GM19397 (cell line): ENCODE results near the gene ATP6V1E1.
"Not testable (repeated sequence)": the region's sequence is repeated elsewhere in the genome, so short reads cannot be mapped to it uniquely, and the experiment has no call there.

ENCODE experiments used
- ATAC-seq: cut with Tn5 transposase; IDR thresholded peaks from one replicate; pipeline ENCODE4 v1.9.1; 2021; ENCODE audit warnings: mild to moderate bottlenecking, moderate library complexity; ENCODE audit not compliant: unreplicated experiment

ATP6V1E1 gene

GRCh38 chr22:17583151-17583550, 45.4 kb downstream of the ATP6V1E1 start:
- ATAC-seq = no peak

- no peak for ATAC-seq
Measured at GRCh38 chr22:17581631-17582030, 46.9 kb downstream of the ATP6V1E1 start.

DNA sequence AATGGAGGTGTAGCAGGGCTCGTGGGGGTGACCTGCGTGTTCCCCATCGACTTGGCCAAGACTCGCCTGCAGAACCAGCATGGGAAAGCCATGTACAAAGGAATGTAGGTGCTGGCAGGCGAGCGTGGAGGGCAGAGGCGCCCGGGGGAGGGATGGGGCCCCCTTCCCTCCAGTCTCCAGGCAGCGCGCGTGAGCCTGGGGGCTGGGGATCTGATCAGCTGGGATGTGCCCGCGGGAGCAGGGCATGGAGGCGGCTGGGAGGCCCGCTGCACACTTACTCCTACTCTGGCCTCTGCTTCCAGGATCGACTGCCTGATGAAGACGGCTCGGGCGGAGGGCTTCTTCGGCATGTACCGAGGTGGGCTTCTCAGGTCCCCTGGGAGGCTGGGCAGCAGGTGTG, 47.5 kb downstream of the ATP6V1E1 start:
- no peak for ATAC-seq

DNA sequence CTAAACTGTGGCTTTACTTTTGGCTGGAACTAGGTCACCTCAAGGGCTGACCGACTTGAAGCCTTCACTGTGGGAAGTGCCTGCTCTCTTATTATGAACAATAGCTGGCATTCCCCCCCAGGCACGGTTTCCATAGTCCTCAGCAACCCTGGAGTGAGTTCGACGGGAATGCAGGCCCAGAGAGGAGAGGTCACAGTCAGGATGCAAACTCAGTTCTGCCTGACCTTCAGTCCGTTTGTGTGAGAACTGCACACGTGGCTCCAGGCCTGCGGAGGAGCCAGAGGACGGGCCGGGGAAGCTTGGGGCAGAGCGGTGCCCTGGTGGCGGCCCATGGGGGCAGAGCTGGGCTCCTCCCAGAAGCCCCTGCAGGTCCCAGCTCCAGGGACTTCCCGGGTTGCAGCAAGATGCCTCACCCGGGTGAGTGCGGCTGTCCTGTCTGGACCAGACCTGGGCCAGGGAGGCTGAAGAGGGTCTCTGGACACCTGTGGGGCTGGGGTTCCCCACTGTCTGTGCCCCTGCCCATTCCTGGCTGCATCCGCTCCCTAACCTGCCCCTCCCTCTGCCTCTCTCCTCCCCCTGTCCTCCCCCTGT, 48.0 kb downstream of the ATP6V1E1 start:
- ATAC-seq = no peak

DNA sequence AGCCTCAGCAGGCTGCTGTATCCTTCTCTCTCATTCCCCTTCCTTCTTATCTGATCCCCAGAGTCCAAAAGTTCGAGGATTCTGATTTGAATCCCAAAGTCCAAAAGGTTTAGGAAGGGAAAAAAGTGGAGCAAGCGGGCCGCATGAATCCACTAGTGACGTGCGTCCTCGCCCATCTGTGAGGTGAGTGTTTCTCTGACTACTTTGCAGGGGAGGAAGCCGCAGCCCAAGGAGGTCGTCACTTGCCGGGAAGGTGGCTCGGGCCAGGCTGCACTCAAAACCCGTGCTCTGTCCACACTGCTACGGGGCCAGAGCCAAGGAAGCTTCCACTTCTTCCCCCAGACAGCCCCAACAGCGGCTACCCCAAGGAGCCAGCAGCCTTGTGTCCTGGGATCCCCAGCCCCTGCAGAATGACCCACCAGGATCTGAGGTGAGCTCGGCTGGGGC, 49.0 kb downstream of the ATP6V1E1 start:
- ATAC-seq = no peak

DNA sequence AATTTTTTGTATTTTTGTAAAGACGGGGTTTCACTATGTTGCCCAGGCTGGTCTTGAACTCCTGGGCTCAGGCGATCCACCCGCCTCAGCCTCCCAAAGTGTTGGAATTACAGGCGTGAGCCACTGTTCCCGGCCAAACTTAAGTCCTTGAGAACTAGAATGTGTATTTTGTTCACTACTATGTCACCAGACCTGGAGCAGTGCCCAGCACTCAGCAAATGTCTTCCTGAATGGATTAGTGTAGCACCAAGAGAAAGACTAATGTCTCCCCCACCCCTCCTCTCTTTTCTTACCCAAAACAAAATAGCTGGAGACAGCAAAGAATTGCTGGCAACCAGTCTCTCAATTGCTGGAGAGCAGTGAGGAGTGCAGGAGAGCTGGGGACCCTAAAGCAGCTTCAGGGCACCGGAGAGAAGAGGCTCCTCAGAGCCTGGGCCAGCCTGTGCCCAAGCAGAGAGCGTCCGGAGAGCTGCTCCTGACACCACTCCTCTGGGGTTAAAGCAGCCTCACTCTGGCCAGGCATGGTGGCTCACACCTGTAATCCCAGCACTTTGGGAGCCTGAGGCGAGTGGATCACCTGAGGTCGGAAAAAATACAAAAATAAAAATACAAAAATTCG, 50.3 kb downstream of the ATP6V1E1 start:
- no peak for ATAC-seq

- ATAC-seq = no peak
Measured at GRCh38 chr22:17576470-17576869, 52.1 kb downstream of the ATP6V1E1 start.

GRCh38 chr22:17575681-17576080, 52.9 kb downstream of the ATP6V1E1 start:
- no peak for ATAC-seq

DNA sequence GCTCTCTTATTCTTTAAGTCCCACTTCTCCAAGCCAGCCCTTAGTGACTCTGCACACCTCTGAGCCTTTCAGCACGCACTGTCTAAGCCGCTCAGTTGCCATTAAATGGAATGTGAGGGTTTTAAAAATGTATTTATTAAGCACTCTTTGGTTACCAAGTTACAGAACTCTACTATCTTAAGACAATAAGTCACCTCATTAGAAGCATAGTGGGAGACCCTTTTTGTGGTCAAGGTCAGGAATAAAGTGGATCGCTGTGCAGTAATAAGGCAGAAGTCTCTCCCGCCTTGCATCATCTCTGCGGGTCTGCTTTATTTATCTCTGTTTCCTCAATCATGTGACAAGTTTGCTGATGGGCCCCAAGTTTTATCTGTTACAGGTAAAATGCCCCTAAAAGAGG, 53.4 kb downstream of the ATP6V1E1 start:
- ATAC-seq = no peak

DNA sequence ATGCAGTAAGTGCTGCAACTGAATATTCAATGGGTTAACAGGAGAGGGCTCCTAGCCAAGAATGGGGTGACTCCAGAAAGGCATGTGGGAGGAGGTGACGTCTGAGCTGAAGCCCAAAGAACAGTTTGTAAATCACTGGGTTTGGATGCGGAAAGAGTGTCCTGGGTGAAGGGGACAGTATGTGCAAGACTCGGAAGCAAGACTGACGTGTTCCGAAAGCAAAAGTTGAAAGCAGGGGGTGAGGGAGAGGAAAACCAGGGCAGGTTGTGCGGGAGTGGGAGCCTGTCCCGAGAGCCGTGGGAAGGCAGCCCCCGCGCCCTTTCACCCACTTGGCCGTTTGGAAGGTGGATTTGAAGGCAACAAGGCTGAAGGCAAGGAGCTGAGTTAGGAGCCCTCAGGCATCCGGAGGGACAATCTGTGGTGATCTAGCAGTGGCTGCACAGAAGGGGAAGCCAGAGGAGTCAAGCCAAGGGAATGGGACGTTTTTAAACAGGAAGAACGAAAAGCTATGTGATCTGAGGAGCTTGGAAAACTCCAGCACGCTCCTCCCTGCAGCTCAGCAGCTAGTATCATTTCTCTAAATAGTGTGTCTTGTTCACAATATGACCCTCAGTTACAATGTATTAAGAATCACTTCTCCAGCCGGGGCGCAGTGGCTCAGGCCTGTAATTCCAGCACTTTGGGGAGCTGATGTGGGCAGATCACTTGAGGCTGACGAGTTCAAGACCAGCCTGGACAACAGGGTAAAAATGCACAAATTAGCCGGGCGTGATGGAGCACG, 57.5 kb downstream of the ATP6V1E1 start:
- ATAC-seq = no peak

DNA sequence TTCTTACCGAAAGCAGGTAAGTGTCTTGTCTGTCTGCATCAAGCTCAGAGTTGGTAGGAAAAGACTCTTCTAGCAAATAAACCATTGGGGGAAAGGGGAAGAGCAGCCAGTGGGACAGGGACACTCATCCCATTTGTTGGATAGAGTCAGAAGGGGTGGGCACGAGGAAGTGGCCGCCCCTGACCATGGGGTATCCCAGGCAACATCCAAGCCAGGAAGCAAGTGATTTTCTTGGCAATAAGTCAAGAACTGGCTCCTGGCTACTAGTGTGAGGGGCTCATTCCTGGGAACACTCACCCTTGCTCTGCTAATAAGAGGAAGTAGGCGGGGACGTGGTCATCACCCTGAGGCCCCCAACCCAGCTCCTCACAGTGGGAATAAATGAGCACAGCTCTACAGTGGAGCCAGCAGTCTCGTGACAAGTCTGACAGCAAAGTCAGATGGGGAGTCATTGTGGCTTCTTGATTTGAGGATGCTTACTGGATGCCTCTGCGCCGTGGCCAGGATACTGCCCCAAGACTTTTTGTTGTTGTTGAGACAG, 58.5 kb downstream of the ATP6V1E1 start:
- no peak for ATAC-seq

- ATAC-seq = no peak
Measured at GRCh38 chr22:17566776-17567175, 61.8 kb downstream of the ATP6V1E1 start.

DNA sequence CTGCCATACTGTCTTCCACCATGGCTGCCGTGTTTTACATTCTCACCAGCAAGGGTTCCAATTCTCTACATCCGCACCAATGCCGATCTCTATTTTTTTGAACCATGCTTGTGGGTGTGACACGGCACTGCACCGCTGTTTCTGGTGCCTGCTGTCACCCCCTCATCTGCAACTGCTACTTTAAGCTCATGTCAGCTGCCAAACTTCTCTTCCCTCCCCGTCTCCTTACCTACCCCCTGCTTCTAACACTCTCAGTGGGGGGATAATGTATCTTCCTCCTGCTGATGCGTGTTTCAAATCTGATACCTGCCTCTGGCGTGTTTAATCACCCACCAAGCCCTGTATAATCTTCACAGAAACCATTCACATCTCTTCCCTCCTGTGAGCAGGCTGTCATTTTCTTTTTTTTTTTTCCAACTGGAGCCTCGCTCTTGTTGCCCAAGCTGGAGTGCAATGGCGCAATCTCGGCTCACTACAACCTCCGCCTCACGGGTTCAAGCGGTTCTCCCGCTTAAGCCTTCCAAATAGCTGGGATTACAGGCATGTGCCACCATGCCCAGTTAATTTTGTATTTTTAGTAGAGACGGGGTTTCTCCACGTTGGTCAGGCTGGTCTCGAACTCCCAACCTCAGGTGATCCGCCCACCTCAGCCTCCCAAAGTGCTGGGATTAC, 62.4 kb downstream of the ATP6V1E1 start:
- not testable (repeated sequence) for ATAC-seq

DNA sequence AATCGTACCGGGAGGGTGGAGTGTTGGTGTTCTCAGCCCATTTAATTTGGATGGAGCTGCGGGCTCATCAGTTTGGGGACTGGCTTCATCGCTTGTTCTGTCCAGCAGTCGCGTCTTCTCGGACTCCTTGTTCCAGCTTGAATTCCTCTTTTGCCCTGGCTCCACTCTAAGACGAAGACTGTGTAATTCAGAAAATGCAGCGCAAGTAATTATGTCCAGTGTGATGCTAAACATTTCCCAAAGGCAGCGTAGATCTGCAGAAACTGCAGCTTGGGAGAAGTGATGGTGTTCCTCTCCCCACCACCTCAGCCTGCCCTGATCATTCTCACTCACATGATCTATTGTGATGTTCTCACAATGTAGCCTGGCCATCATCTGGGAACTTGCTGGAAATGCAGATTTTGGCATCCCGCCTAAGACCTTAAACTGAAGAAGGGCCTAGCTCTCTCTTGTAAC, 64.6 kb downstream of the ATP6V1E1 start:
- no peak for ATAC-seq

- no peak for ATAC-seq
Measured at GRCh38 chr22:17562906-17563870, 65.4 kb downstream of the ATP6V1E1 start, which contains the start of gene SLC25A18. Gene SLC25A18 (plus strand): TSS chr22:17563498. CDS start chr22:17579945, 16,447 bp downstream.

GRCh38 chr22:17559188-17559587, 69.4 kb downstream of the ATP6V1E1 start:
- ATAC-seq = no peak

DNA sequence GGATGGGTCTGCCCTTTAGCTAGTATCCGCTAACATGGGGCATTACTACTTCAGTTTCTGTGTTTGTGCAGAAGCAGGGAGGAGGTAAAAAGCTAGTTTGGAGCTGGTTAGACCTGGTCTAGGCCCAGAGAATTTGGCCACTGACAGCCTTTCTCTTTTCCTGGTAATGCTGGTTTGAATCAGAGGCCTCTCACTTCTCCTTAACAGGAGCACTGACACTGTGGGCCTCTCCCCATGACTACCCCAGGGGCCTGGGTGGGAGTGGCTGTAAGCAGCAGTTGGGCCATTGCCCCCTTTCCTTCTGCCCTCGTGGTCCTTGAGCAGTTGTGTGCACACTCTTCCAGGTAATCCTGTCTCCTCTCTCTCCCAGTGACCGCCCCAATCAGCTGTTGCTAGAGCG, 73.7 kb downstream of the ATP6V1E1 start:
- no peak for ATAC-seq

DNA sequence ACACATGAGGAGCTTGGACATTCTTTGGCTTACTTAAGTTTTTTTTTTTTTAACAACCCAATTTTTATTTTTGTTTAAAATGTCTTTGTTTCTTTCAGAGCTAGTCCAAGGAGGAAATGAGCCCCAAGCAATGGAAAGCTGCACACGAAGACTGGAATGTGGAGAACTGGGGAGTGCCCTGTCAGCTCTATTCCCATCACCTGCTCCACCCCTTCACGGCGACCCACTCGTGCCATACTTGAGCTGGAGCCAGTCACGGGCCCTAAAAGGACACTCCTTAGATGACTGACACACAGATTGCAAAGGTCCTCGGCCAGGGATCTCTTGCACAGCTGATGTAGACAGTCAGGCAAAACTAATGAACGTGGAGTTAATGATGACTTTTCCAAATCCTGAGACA, 75.8 kb downstream of the ATP6V1E1 start:
- no peak for ATAC-seq

- no peak for ATAC-seq
Measured at GRCh38 chr22:17549655-17550054, 78.9 kb downstream of the ATP6V1E1 start.

- ATAC-seq = no peak
Measured at GRCh38 chr22:17549183-17549582, 79.4 kb downstream of the ATP6V1E1 start.
